Posterior cingulate gyrus (tissue), 11 donors: ENCODE results near the gene FYCO1.

Experiments
- DNase-seq, 10 donors: peaks; one replicate each; pipeline versions ENCODE4 v3.0.0 to v3.0.0-alpha.2; 2020 to 2021; ENCODE audit warnings: mixed read lengths in 3 of 10
- intact Hi-C: fragments of 100-400 bp; cut with DNase I; formaldehyde crosslinking; loops from one replicate; pipeline ENCODE4 v1.15.1; 2023

The FYCO1 gene

DNA sequence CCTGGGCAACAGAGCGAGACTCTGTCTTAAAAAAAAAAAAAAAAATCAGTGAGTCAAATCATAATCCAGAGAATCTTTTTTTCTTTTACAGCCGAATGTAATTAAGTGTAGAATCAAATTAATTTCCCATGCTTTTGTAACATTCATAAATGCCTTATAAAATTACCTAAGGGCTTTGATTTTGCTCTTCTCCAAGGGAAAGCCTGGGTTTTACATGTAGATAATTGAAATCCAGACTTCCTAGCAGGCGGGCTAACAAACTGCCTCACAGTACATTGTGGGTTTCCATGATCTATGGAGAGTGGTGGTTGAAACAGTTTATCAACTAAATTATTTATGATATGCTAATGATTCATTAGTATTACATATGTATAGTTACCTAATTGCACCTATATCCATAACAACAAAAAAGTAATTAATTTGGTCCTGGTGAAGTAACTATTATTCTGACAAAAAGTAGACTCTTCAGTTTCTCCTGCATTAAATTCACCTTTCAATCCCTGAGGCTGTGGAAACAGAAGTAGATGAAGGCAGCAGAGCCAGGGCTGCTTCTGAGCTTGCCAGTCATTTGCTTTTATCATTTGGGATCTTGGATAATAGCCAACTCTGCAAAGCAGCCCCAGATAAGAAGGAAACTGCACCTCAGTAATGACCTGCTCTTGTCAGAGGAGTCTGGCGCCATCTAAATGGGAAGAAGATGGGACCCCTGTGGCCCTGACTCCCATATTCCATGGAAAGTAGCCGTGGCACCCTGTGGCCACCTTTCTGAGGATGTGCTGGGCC, 99.7 kb downstream of the FYCO1 start:
- intact Hi-C loops: no loop called here
- DNase-seq: no peak

DNA sequence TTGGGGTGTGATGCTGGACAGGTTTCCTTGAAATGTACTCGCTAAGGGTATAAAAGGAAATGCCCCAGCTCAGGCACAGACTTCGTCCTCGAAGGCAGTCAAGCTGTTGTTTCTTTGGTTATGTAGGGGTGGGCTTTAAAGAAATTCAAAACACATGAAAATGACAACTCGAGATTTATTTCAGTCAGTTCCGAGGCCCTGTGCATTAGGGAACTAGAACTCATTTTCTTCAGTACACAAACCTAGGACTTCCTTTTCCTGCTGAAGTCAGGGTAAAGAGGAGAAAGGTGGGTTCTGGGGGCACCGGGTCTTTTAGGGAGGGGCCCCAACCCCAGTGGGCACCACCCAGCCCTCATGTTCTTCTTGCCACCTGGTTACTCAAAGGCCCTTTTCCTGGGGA, 101.6 kb downstream of the FYCO1 start:
- intact Hi-C loops: no loop called here
- no peak for DNase-seq

- no peak for DNase-seq
These were observed 103.5 kb downstream of the FYCO1 start for GRCh38 chr3:45892161-45892560.

DNA sequence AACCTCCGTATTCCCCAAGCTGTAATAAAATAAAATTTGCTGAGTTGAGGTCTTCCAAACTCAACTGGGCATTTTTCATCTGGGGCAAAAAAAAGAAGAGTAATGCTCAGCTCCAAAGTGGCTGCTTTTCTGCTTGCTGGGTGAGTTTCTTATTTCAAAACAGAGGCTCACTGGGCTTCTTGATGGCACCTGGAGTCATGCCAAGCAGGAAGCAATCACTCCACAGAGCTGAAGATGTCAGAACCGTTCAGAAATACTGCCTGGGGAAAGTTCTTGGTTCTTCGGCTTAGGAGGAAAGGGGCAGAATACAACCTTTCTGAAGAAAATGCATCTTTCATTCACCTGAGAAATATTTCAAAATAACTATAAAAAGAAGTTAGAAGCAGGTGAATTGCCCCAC, 105.2 kb downstream of the FYCO1 start:
- intact Hi-C loops: no loop called here
- DNase-seq: no peak

More at GRCh38 chr3:45892161-45892560, 103.5 kb downstream of the FYCO1 start:
- intact Hi-C loops: no loop called here

- intact Hi-C loops: no loop called here
- DNase-seq: no peak
These were observed 106.3 kb downstream of the FYCO1 start for GRCh38 chr3:45889337-45889736.

DNA sequence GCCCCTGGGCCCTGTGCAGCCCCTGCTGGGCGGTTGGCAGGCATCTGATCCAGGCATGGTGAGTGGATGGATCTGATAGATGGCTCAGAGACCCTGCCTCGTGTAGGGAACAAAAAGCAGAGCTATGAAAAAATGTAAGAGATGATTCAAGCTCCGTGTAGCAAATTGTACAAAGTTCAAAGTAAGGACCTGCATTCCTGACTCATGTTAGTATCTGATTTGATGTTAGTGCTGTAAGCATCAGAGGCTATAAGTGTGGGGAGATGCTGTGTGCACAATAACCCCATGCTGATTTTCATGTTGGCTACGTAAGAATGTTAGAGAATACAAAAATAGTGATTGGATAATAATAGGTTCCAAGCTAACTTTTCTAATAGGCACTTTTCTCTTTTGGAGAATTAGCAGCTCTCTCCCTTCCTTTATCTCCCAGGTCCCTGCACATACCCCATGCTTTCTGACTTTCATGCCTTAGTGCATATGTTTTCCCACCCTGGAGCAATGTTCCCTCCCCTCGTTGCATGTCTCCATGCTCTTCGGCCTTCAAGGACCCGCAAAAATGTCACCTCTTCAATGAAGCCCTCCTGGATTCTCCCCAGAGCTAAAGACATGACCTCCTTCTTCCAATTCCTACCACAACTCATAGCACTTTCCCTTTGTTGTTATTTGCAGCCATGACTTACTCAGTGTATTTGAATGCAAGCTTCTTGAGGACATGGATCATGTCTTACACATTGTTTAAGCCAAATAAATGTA, 107.7 kb downstream of the FYCO1 start:
- DNase-seq: no peak
- intact Hi-C loops: no loop called here

- intact Hi-C loops: no loop called here
- DNase-seq: no peak
These were observed 108.3 kb downstream of the FYCO1 start for GRCh38 chr3:45887285-45887684.

DNA sequence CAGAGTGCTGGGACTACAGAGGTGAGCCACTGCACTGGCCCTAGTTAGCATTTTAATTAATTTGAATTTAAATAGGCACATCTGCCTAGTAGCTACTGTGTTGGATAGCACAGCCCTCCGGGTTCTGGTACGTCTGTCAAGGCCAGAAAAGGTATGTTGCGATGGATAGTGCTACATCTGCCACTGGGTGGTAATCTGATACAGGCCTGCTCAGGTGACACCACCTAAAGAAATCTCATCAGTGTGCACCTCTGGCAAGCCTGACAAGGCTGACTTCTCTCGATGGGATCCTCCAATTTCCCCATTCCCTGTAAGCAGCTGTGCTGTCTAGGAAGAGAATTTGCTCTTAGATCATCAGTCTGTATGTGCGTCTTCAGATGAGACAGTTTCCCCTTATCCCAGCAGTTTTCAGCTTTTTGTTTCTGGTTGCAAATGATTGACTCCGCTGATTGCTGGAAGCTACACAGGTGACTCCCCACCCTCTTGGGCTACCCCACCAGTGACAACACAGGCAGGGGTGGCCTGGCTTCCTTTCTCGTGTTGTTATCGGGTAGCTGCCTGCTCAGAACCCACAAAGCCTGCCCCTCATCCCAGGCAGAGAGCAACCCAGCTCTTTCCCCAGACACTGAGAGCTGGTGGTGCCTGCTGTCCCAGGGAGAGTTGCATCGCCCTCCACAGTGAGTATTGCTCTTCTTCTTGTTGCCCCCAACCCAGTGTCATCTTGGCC, 109.5 kb downstream of the FYCO1 start, which contains the start of gene CCR9:
Gene CCR9, plus strand, starts transcription at position 565 of the 727 bp plus-strand sequence. CDS start 8,391 bp downstream, outside the sequence.
- no peak for DNase-seq
- intact Hi-C loops: no loop called here

- peak in 8 of 10 donors; percentile 46 to 94 (median 70) for DNase-seq
- intact Hi-C loops: no loop called here
These were observed 111.0 kb downstream of the FYCO1 start for GRCh38 chr3:45884368-45885201.

DNA sequence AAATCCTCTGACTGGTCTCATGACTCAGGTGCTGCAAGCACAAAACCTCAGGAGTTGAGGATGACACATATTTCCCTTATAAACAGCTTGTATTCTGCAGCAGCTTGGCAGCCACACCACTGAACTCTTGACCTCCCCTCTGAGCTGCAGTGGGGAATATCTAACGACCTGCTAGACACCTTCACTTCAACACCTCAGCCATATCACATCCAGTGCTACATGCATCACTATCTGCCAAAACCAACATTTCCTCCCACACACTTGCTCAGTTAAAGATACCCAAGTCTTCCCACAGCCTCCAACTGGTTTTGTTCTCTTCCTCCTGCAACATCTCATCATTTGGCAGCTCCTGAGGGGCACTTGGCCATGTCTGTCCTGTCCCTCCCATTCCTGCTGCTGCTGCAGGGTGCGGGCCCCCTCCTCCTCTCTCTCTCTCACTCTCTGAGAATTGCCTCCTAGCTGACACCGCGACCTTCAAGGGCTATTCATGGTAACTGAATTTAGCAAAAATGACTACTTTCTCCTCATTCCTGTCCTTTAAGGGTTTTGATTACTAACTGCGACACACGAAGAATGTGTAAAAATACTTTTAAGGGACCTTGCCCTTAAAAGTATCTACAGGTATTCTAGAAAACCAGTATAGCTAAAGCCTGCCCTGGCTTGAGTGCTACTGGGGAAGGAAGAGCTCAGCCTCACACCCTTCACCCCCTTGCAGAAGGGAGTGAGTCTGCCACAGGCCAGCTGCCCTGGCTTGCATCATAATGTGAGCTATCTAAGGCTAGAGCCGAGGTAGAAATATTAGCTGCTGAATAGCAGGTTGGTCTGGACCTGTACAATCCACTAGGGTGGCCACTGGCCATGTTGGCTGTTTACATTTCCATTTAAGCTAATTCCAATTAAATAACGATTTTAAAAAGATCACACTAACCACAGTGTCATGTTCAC, 114.3 kb downstream of the FYCO1 start:
- peak in 3 of 10 donors; percentile 39 to 87 (median 77) for DNase-seq
- intact Hi-C loops: no loop called here

DNA sequence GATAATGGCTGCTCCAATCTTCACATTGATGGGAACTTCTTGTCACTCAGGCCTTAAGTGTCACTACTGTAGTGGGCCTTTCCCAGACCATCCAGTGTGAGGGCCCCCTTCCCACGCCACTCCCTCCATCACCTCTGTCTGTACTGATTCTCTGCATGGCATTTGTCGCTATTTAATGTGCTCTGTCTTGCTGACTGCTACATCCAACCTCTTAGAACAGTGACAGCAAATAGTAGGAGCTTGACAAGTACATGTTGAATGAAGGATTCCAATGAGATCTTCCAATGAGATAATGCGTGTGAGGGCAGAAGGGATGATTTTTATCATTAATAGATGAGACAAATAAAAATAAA, 114.9 kb downstream of the FYCO1 start:
- intact Hi-C loops: no loop called here
- no peak for DNase-seq

DNA sequence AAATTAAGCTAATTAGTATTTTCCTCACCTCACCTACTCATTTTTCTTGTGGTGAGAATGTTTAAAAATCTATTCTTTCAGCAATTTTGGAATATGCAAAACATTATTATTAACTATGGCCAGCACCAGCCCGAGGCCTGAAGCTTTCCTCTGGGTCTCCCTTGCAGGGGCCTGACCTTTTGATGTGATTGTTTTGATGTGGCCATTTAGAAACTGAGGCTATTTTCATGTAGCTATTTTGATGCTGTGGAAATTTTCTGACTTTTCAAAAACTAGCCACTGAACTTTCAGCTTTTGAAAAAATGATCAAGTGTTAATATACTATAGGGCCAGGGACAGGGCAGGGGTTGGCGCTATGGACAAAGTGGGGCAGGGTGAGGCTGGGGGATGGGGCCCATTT, 117.5 kb downstream of the FYCO1 start:
- DNase-seq: no peak
- intact Hi-C loops: no loop called here

DNA sequence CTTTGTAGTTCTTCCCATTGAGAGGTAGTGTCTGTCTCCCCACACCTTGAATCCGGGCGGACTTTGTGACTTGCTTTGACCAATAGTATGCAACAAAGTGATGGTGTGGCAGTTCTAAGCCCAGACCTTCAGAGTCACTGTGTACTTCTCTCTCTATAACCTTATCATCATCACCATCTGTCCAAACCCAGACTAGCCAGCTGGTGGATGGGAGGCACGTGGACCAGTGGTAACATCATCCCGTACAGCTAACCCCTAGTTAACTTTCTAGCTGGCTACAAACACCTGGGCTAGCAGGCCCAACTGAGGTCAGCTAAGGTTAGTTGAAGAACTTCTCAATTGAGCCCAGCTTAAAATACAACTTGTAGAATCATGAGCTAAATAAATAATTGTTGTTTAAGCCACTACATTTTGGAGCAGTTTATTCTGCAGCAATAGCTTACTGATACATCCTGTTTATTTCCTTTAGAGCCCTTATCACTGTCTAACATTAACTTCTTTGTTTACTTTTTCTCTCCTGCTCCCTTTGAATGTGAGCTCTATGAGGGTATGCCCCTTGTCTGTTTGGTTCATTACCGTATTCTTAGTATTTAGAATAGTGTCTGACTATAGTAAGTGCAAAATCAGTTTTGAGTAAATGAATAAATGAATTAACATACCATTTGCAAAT, 120.8 kb downstream of the FYCO1 start:
- no peak for DNase-seq
- intact Hi-C loops: no loop called here

DNA sequence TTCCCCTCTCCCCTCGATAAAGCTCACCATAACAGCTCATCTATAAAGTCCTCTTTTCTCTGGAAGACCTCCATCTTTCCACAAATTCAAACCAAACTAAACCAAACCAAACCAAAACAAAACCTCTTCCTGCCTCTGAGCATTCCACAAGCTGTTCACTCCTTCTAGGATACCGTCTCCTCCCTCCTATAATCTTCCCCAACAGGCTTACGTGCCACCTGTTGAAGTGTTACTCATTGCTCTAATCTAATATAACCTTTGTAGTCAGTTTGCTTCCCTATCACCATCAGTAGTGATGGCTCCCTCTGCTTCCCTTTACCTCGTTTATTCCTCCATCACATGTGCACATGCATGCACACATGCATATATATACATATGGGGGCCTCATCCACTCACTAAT, 122.0 kb downstream of the FYCO1 start:
- no peak for DNase-seq
- intact Hi-C loops: no loop called here

- DNase-seq: no peak
- intact Hi-C loops: no loop called here
These were observed 122.6 kb downstream of the FYCO1 start for GRCh38 chr3:45873036-45873435.

- intact Hi-C loops: no loop called here
- DNase-seq: no peak
These were observed 123.1 kb downstream of the FYCO1 start for GRCh38 chr3:45872569-45872968.

DNA sequence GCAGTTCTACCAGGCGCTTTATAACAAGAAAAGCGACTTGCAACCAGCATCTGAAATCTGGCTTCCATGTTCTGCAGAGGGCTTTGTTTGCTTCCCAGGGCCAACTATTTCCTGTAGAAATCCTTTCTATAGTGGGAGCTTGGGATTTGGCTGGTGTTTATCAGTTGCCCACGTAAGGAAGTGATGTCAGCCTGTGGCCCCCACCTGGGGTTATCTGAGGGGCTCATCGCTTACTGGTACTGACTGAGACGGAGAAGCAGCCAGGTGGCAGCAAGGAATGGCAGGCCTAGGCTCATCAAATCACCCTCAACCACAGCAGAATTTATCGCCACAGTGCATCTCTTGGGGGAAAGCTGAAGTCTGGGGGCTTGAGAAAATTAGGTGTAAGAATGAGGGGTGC, 123.8 kb downstream of the FYCO1 start:
- intact Hi-C loops: no loop called here
- no peak for DNase-seq

DNA sequence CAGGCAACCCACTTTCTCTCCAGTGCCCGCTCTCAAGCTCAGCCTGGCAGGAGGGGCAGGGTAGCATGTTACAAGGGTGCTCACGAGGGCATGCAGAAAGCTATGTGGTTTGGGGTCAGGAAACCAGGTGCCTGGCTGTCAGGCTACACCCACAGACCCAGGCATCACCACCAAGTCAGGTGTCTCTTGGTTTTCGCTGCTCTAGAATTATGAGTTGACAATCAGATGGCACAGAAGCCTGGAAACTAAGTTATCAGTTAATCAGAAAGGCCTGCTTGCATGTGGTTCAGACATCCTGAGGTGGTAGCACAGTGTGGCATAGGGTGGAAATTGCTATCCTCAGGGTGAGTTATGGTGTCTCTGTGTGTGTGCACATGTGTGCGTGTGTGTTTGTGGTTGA, 125.5 kb downstream of the FYCO1 start:
- DNase-seq: no peak
- intact Hi-C loops: no loop called here

GRCh38 chr3:45869638-45870037, 126.0 kb downstream of the FYCO1 start:
- intact Hi-C loops: no loop called here
- DNase-seq: no peak
